OCI-LY3 (cell line): Measurements from ENCODE around the gene DYNLT1.
A peak's percentile ranks its signal among the peaks of the same experiment; 100 is the strongest.

Experiments used
- H2AFZ ChIP-seq: fragments of 200-600, 300-600 bp; shearing (Covaris generic); 2 replicates; pipeline ENCODE4 v1.6.0; 2014; ENCODE audit warnings: antibody characterized with exemption, low read depth, low read length
- H3K27ac ChIP-seq: fragments of 200-600, 300-600 bp; sonication (generic); 2 replicates; pipeline ENCODE4 v1.5.1; 2014; ENCODE audit warnings: mild to moderate bottlenecking, low read length, moderate library complexity, mixed read lengths
- H3K27me3 ChIP-seq: fragments of 200-600, 300-600 bp; sonication (generic); 2 replicates; pipeline ENCODE4 v1.6.1; 2014; ENCODE audit warnings: low read depth, low read length, mixed read lengths
- H3K36me3 ChIP-seq: fragments of 200-600, 300-600 bp; sonication (generic); replicated peaks from 2 replicates; pipeline ENCODE3; 2014; ENCODE audit warnings: low read depth, low read length, mixed read lengths
- H3K4me1 ChIP-seq: fragments of 300-600, 200-600 bp; sonication (generic); 2 replicates; pipeline ENCODE4 v1.6.1; 2014; ENCODE audit warnings: low read length, mixed read lengths
- H3K4me2 ChIP-seq: fragments of 200-600, 300-600 bp; sonication (generic); 2 replicates; pipeline ENCODE4 v1.6.1; 2014; ENCODE audit warnings: low read length, mixed read lengths
- H3K4me3 ChIP-seq: fragments of 300-600, 200-600 bp; sonication (generic); 2 replicates; pipeline ENCODE4 v1.5.1; 2014; ENCODE audit warnings: antibody characterized with exemption, mild to moderate bottlenecking, low read length, moderate library complexity
- H3K79me2 ChIP-seq: fragments of 300-600, 200-600 bp; shearing (Covaris generic); 2 replicates; pipeline ENCODE4 v1.6.1; 2014; ENCODE audit warnings: mild to moderate bottlenecking, low read length, mixed read lengths
- H3K9ac ChIP-seq: fragments of 300-600, 200-600 bp; shearing (Covaris generic); 2 replicates; pipeline ENCODE4 v1.6.0; 2014; ENCODE audit warnings: mild to moderate bottlenecking, low read length, moderate library complexity
- H3K9me3 ChIP-seq: fragments of 200-600, 300-600 bp; shearing (Covaris generic); 2 replicates; pipeline ENCODE4 v1.6.1; 2014; ENCODE audit warnings: low read length, mixed read lengths; ENCODE audit not compliant: insufficient read depth
- H4K20me1 ChIP-seq: fragments of 200-600, 300-600 bp; sonication (generic); 2 replicates; pipeline ENCODE4 v1.6.1; 2016; ENCODE audit warnings: low read length, mixed read lengths; ENCODE audit not compliant: insufficient read depth
- EZH2phosphoT487 ChIP-seq: fragments of 200-600 bp; shearing (Covaris generic); IDR thresholded peaks from 2 replicates; pipeline ENCODE4 v1.6.1; 2018; ENCODE audit warnings: antibody characterized with exemption, mixed run types, low read depth
- TF ChIP-seq, protein P1 (sequence below): fragments of 200-600, 300-600 bp; sonication (generic); IDR thresholded peaks from 2 replicates; pipeline ENCODE4 v1.5.1; 2014; ENCODE audit warnings: antibody characterized with exemption, low read length, low read depth

Gene DYNLT1

DNA sequence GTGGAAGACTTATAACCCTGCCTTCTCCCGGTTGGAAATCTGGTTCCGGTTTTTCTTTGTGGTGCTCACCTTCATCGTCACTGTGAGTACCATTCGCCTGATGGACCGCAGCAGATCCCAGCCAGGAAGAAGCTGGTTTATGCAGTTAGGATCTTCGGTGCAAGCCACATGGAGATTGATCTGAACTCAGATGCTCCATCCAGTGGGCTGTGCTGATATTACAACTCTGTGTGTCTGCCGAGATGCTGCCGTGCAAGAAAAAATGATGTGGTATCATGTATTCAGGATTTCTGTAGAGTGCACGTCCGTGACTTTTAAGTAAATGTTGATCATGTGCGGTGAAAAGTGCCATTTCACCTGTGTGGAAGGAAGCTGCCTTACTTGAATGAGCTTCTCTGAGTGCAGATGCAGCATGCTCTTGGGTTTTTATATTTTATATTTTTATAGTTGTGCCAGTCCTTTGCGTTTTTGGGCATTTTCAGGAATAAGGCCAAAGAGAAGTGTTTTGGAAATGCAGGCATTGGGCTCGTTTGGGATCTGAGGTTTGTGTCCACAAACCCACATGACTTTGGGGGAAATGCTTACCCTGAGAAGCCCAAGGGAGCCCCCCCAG is 39.2 kb downstream of the DYNLT1 start:
- TF ChIP-seq EZH2phosphoT487 = no peak
- TF ChIP-seq, protein P1, sequence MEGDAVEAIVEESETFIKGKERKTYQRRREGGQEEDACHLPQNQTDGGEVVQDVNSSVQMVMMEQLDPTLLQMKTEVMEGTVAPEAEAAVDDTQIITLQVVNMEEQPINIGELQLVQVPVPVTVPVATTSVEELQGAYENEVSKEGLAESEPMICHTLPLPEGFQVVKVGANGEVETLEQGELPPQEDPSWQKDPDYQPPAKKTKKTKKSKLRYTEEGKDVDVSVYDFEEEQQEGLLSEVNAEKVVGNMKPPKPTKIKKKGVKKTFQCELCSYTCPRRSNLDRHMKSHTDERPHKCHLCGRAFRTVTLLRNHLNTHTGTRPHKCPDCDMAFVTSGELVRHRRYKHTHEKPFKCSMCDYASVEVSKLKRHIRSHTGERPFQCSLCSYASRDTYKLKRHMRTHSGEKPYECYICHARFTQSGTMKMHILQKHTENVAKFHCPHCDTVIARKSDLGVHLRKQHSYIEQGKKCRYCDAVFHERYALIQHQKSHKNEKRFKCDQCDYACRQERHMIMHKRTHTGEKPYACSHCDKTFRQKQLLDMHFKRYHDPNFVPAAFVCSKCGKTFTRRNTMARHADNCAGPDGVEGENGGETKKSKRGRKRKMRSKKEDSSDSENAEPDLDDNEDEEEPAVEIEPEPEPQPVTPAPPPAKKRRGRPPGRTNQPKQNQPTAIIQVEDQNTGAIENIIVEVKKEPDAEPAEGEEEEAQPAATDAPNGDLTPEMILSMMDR = peak; percentile 61
- no peak overlapping the region for H3K9ac ChIP-seq
- no peaks in the 10 kb centered on the region for H3K27me3 ChIP-seq
- H3K4me1 ChIP-seq = no peaks in the 10 kb centered on the region
- no peak overlapping the region for H2AFZ ChIP-seq
- peaks cover 5% of the 10 kb centered on the region for H3K36me3 ChIP-seq
- H4K20me1 ChIP-seq = no peaks in the 10 kb centered on the region
- no peaks in the 10 kb centered on the region for H3K79me2 ChIP-seq
- H3K27ac ChIP-seq = no peak overlapping the region
- no peak overlapping the region for H3K4me3 ChIP-seq
- no peaks in the 10 kb centered on the region for H3K9me3 ChIP-seq
- no peak overlapping the region for H3K4me2 ChIP-seq

DNA sequence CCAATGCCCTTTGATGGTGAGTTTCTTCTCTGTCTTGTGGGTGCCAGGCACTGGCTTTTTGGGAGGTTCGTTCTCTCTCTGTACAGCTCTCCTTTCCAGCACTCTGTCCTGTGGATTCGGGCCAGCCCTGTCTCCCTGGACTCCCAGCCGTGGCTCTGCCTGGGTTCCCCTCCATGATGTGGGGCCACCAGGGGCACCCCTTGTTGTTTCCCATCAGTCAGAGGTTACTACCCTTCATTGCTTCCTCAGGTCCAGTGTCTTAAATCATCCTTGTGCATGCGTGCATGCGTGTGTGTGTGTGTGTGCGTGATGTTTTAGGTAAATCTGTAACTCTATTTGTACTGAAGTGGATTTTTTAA is 40.5 kb downstream of the DYNLT1 start:
- Histone ChIP-seq H3K36me3 (peaks cover 5% of the 10 kb centered on the region), H3K4me2 (no peak overlapping the region), H3K4me1 (no peaks in the 10 kb centered on the region), H3K4me3 (no peak overlapping the region), H3K27ac (no peak overlapping the region), H4K20me1 (no peaks in the 10 kb centered on the region), H2AFZ (no peak overlapping the region), H3K27me3 (no peaks in the 10 kb centered on the region), H3K9me3 (no peaks in the 10 kb centered on the region), H3K79me2 (no peaks in the 10 kb centered on the region), H3K9ac (no peak overlapping the region)
- TF ChIP-seq, protein P1 = no peak
- no peak for TF ChIP-seq EZH2phosphoT487

DNA sequence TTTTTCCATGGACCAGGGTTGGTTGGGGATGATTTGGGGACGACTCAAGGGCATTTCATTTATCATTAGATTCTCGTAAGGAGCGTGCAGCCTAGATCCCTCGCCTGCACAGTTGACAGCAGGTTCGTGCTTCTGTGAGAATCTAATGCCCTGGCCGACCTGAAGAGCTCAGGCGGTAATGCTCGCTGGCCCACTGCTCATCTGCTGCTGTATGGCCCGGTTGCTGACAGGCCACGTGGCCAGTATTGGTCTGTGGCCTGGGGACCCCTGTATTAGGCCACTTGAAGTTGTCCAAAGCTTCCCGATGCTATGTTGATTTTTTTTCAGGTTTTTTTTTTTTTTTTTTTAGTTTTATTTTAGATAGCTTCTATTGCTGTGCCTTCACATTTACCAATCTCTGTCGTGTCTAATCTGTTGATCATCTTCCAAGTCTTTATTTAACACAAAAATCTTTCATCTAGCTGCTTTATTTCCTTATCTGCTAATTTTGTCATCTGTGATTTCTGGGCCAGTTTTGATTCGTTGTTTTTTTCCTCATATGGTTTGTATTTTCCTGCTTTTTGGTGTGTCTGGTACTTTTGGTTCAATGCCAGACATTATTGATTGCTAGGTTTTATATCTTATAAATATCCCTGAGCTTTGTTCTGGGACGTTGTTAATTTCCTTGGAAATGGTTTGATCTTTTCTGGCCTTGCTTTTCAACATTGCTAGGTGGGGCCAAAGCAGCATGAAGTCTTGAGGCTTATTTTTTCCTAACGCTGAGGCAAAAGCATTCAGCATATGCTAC is 41.1 kb downstream of the DYNLT1 start:
- H3K79me2 ChIP-seq = no peaks in the 10 kb centered on the region
- no peaks in the 10 kb centered on the region for H3K27me3 ChIP-seq
- H3K4me1 ChIP-seq = no peaks in the 10 kb centered on the region
- no peak overlapping the region for H3K9ac ChIP-seq
- no peak overlapping the region for H2AFZ ChIP-seq
- H3K4me2 ChIP-seq = no peak overlapping the region
- H3K4me3 ChIP-seq = no peak overlapping the region
- H3K27ac ChIP-seq = no peak overlapping the region
- H4K20me1 ChIP-seq = no peaks in the 10 kb centered on the region
- H3K9me3 ChIP-seq = no peaks in the 10 kb centered on the region
- H3K36me3 ChIP-seq = peaks cover 5% of the 10 kb centered on the region
- TF ChIP-seq, protein P1 = no peak
- TF ChIP-seq EZH2phosphoT487 = no peak

DNA sequence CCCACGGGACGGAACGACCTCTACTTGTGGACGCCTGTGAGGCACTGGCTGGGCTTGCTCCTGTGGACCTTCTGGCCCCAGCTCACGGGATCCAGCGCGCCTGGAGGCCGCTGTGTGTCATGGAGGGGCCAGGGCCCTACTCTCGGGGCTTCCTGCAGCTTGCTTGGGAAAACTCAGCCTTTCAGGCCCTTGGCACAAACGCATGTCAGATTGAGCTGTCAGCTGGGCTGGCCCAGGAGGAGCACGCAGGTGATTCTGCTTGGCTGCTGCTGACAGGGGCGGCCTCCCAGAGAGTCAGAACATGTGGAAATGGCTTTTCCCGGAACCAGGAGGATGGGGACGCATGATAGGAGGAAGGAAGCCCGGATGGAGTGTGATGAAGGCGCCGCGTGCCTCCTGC is 44.9 kb downstream of the DYNLT1 start:
- no peaks in the 10 kb centered on the region for H3K79me2 ChIP-seq
- H2AFZ ChIP-seq = no peak overlapping the region
- H3K9me3 ChIP-seq = no peaks in the 10 kb centered on the region
- no peak overlapping the region for H3K9ac ChIP-seq
- no peaks in the 10 kb centered on the region for H3K27me3 ChIP-seq
- H3K27ac ChIP-seq = no peak overlapping the region
- H4K20me1 ChIP-seq = no peaks in the 10 kb centered on the region
- H3K4me1 ChIP-seq = peaks cover 4% of the 10 kb centered on the region
- H3K4me2 ChIP-seq = no peak overlapping the region
- H3K4me3 ChIP-seq = no peak overlapping the region
- TF ChIP-seq, protein P1 = no peak
- no peak for TF ChIP-seq EZH2phosphoT487
- H3K36me3 ChIP-seq = no peaks in the 10 kb centered on the region
